Measurements from ENCODE around the gene SLC6A1.

DNA sequence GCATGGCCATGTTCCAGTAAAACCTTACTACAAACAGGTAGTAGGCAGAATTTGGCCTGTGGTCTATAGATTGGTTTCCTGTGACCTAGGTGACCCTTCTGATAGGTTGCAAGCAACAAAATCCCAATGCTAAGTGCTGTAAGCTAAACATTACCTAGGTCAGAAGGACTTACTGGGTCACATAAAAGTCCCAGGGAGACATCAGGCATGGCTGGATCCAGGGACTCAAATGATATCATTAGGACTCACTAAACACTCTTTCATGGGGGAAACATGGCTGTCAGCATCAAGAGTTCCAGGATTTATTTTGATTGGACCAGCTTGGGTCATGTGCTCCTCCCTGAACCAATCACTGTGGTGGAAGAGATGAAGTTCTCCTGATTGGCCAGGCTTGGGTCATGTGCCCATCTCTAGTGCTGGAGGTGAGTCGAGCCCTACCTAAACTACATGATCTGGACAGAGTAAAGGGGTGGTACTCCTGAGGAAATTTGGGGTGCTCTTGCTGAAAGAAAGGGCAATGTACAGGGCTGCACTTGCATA, 16.8 kb upstream of the SLC6A1 start:
- TF ChIP-seq, protein P1, sequence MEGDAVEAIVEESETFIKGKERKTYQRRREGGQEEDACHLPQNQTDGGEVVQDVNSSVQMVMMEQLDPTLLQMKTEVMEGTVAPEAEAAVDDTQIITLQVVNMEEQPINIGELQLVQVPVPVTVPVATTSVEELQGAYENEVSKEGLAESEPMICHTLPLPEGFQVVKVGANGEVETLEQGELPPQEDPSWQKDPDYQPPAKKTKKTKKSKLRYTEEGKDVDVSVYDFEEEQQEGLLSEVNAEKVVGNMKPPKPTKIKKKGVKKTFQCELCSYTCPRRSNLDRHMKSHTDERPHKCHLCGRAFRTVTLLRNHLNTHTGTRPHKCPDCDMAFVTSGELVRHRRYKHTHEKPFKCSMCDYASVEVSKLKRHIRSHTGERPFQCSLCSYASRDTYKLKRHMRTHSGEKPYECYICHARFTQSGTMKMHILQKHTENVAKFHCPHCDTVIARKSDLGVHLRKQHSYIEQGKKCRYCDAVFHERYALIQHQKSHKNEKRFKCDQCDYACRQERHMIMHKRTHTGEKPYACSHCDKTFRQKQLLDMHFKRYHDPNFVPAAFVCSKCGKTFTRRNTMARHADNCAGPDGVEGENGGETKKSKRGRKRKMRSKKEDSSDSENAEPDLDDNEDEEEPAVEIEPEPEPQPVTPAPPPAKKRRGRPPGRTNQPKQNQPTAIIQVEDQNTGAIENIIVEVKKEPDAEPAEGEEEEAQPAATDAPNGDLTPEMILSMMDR (IDR thresholded peaks at IDR 0.05; ENCODE audit: low read depth, low read length) = no peak
- no peak for TF ChIP-seq EZH2phosphoT487 (IDR thresholded peaks at IDR 0.05; ENCODE audit: low read depth)

Measured in OCI-LY3 (cell line).